Endodermal cell (in vitro differentiated cells): ENCODE data around the gene NUDT21. TPM values are rescaled to one million over a fixed set of nuclear protein-coding genes. Genes with fewer than 3 reads are reported as not detected.

Experiments
- DNase-seq: peaks from one replicate; pipeline ENCODE4 v3.0.0-alpha.2; 2017
- H3K27ac ChIP-seq: 2 replicates; pipeline ENCODE4 v1.5.1; 2013; ENCODE audit warnings: mild to moderate bottlenecking, low read depth, low read length, moderate library complexity
- H3K27me3 ChIP-seq: 2 replicates; pipeline ENCODE4 v1.6.1; 2013; ENCODE audit warnings: mild to moderate bottlenecking, low read length, moderate library complexity; ENCODE audit not compliant: insufficient read depth, control insufficient read depth, poor library complexity, severe bottlenecking
- H3K36me3 ChIP-seq: 2 replicates; pipeline ENCODE4 v1.7.0; 2013; ENCODE audit warnings: mild to moderate bottlenecking, low read length, moderate library complexity; ENCODE audit not compliant: control insufficient read depth, insufficient read depth
- H3K4me1 ChIP-seq: one replicate; pipeline ENCODE4 v1.7.0; 2013; ENCODE audit warnings: low read length; ENCODE audit not compliant: control insufficient read depth, insufficient read depth
- H3K4me3 ChIP-seq: 2 replicates; pipeline ENCODE4 v1.5.1; 2013; ENCODE audit warnings: mild to moderate bottlenecking, low read length, moderate library complexity
- H3K9ac ChIP-seq: 2 replicates; pipeline ENCODE4 v1.6.1; 2013; ENCODE audit warnings: mild to moderate bottlenecking, low read length, moderate library complexity; ENCODE audit not compliant: poor library complexity, severe bottlenecking; ENCODE audit errors: extremely low read depth
- H3K9me3 ChIP-seq: 2 replicates; pipeline ENCODE4 v1.6.1; 2013; ENCODE audit warnings: mild to moderate bottlenecking, low read length, moderate library complexity; ENCODE audit not compliant: control insufficient read depth
- H3K27ac Mint-ChIP-seq: 2 replicates; pipeline ENCODE4 v1.8.0; 2020; ENCODE audit warnings: mixed read lengths
- H3K27me3 Mint-ChIP-seq: 2 replicates; pipeline ENCODE4 v1.8.0; 2021; ENCODE audit warnings: mild to moderate bottlenecking, mixed read lengths; ENCODE audit not compliant: insufficient read depth
- H3K36me3 Mint-ChIP-seq: 2 replicates; pipeline ENCODE4 v1.8.0; 2020; ENCODE audit warnings: low read depth, mixed read lengths
- H3K4me1 Mint-ChIP-seq: 2 replicates; pipeline ENCODE4 v1.8.0; 2020; ENCODE audit warnings: mixed read lengths
- H3K4me3 Mint-ChIP-seq: 2 replicates; pipeline ENCODE4 v1.8.0; 2020; ENCODE audit warnings: mild to moderate bottlenecking, moderate library complexity, mixed read lengths
- H3K9me3 Mint-ChIP-seq: 2 replicates; pipeline ENCODE4 v1.8.0; 2020; ENCODE audit warnings: mild to moderate bottlenecking, mixed read lengths
- WGBS, 2 experiments: methylation state at CpG; one replicate each; pipeline versions ENCODE4 v1.1.5 to v1.1.7; 2013; ENCODE audit warnings: missing lambda C conversion rate in 2 of 2, mixed read lengths in 1 of 2; ENCODE audit not compliant: insufficient coverage in 1 of 2, insufficient read length in 1 of 2; 5-methylcytosine and 5-hydroxymethylcytosine counted together
- total RNA-seq, 2 donors: library from RNA; stranded (reverse); fragmentation: NEBNext Ultra II Directional in 1 of 2; extraction: Animal tissue kit (Norgen Biotek cat#: 25700) in 1 of 2; gene quantifications; 2 replicates in 1 of 2; 3 replicates in 1 of 2; pipeline ENCODE4 v1.2.1, GENCODE V29; 2021
- TF ChIP-seq, protein P1 (sequence below): fragments of 200-600 bp; sonication (generic); conservative IDR thresholded peaks from 2 replicates; pipeline ENCODE4 v1.5.0; 2021; ENCODE audit warnings: antibody characterized with exemption, mild to moderate bottlenecking

NUDT21 gene
- total RNA-seq, 2 donors from 2014 or later, result 177 to 185 TPM

- Histone ChIP-seq H3K4me3 (peak overlapping the region; percentile 90), H3K27ac (no peak overlapping the region), H3K27me3 (no peaks in the 10 kb centered on the region), H3K4me1 (peaks cover 12% of the 10 kb centered on the region), H3K36me3 (peaks cover 45% of the 10 kb centered on the region), H3K9me3 (no peaks in the 10 kb centered on the region), H3K9ac (no peak overlapping the region)
- TF ChIP-seq, protein P1, sequence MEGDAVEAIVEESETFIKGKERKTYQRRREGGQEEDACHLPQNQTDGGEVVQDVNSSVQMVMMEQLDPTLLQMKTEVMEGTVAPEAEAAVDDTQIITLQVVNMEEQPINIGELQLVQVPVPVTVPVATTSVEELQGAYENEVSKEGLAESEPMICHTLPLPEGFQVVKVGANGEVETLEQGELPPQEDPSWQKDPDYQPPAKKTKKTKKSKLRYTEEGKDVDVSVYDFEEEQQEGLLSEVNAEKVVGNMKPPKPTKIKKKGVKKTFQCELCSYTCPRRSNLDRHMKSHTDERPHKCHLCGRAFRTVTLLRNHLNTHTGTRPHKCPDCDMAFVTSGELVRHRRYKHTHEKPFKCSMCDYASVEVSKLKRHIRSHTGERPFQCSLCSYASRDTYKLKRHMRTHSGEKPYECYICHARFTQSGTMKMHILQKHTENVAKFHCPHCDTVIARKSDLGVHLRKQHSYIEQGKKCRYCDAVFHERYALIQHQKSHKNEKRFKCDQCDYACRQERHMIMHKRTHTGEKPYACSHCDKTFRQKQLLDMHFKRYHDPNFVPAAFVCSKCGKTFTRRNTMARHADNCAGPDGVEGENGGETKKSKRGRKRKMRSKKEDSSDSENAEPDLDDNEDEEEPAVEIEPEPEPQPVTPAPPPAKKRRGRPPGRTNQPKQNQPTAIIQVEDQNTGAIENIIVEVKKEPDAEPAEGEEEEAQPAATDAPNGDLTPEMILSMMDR, result no peak
- Mint-ChIP-seq H3K4me3 (no peak overlapping the region), H3K27me3 (no peaks in the 10 kb centered on the region), H3K9me3 (no peaks in the 10 kb centered on the region), H3K27ac (peak overlapping the region; percentile 23), H3K36me3 (peaks cover 29% of the 10 kb centered on the region), H3K4me1 (peaks cover 25% of the 10 kb centered on the region)
- DNase-seq, result no peak
Measured at GRCh38 chr16:56448005-56448404, 3.1 kb downstream of the NUDT21 start.

DNA sequence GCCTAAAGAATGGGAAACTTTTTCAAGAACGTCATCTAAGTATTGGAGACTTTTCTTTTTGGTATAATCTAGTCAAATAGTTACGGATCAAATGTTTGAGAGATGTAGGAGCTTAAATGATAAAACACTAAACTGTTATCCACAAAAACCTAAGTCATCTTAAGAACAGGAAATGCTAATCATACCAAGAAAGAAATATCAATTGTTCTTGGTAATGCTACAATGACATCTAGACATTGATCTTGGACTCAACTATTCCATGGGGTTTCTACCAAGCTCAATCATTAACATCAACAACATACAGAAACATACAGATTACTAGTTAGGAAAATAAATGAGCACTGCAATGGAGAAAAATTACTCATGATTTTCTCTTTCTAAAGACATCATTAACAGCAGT lies 3.8 kb downstream of the NUDT21 start:
- Mint-ChIP-seq H3K27me3 (no peaks in the 10 kb centered on the region), H3K36me3 (peaks cover 36% of the 10 kb centered on the region), H3K4me1 (peaks cover 19% of the 10 kb centered on the region), H3K27ac (no peak overlapping the region), H3K4me3 (no peak overlapping the region), H3K9me3 (no peaks in the 10 kb centered on the region)
- TF ChIP-seq, protein P1, result no peak
- Histone ChIP-seq H3K4me1 (peaks cover 9% of the 10 kb centered on the region), H3K27ac (no peak overlapping the region), H3K27me3 (no peaks in the 10 kb centered on the region), H3K9me3 (no peaks in the 10 kb centered on the region), H3K36me3 (peaks cover 50% of the 10 kb centered on the region), H3K9ac (no peak overlapping the region), H3K4me3 (peak overlapping the region; percentile 90)
- 95% methylated on average over 1 of the region's 2 CpGs; no CpG with 5 or more reads in 1 of the 2 experiments for WGBS, 2 experiments
- no peak for DNase-seq

DNA sequence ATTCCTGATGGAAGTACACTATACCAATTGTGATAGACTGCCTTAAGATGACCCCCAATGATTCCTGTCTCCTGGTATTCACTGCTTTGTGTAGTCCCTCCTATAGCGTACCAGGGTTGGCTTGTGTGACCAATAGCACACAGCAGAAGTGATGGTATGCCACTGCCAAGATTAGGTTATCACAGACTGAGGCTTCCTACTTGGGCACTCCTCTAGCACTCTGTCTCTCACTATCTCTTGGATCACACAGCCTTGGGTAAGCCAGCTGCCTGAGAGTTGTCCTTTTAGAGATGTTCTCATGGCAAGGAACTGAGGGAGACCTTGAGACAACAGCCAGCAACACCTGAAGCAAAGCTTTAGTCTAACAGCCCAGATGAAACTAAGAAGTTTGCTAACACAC lies 13.1 kb downstream of the NUDT21 start:
- Histone ChIP-seq H3K27me3 (no peaks in the 10 kb centered on the region), H3K4me3 (no peak overlapping the region), H3K9ac (no peak overlapping the region), H3K27ac (no peak overlapping the region), H3K4me1 (no peaks in the 10 kb centered on the region), H3K36me3 (peaks cover 72% of the 10 kb centered on the region), H3K9me3 (no peaks in the 10 kb centered on the region)
- Mint-ChIP-seq H3K4me1 (peaks cover 16% of the 10 kb centered on the region), H3K9me3 (no peaks in the 10 kb centered on the region), H3K27ac (no peak overlapping the region), H3K36me3 (peaks cover 63% of the 10 kb centered on the region), H3K27me3 (peaks cover 2% of the 10 kb centered on the region), H3K4me3 (no peak overlapping the region)
- 100% methylated on average over 1 of the region's 1 CpG for WGBS, 2 experiments
- TF ChIP-seq, protein P1, result no peak
- no peak for DNase-seq
